ENCODE data around the gene MAN2B1.
"Not testable (repeated sequence)": the region's sequence is repeated elsewhere in the genome, so short reads cannot be mapped to it uniquely, and the experiment has no call there.

MAN2B1 gene

GRCh38 chr19:12656899-12657571 is 9.5 kb downstream of the MAN2B1 start:
- DNase-seq, result no peak

GRCh38 chr19:12655546-12655945 is 11.0 kb downstream of the MAN2B1 start:
- DNase-seq, result no peak

- DNase-seq, result no peak
These were observed 14.3 kb downstream of the MAN2B1 start for GRCh38 chr19:12652219-12652618.

- no peak for DNase-seq
These were observed 16.6 kb downstream of the MAN2B1 start for GRCh38 chr19:12649941-12650340.

DNA sequence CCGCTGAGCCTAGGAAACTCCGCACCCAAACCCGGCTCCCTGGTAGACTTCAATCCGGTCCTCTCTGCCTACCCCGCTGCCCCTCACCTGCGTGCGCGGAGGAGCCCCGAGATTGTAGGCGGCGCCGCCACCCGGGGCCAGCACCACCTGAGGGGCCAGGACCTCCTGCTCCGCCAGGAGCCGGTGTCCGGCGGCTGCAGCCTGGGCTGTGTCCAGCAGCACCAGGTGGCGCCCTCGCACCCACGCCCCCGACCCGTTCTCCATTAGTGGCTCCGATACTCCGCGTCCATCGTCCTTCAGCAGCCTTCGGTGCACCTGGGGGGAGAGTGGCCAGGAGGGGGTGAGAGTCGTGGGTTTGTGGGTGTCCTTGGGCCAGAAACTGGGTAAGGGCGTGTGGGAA is 18.5 kb downstream of the MAN2B1 start:
- no peak for DNase-seq

- no peak for DNase-seq
These were observed 19.0 kb downstream of the MAN2B1 start for GRCh38 chr19:12647490-12648071.

GRCh38 chr19:12647047-12647446 is 19.5 kb downstream of the MAN2B1 start:
- no peak for DNase-seq

DNA sequence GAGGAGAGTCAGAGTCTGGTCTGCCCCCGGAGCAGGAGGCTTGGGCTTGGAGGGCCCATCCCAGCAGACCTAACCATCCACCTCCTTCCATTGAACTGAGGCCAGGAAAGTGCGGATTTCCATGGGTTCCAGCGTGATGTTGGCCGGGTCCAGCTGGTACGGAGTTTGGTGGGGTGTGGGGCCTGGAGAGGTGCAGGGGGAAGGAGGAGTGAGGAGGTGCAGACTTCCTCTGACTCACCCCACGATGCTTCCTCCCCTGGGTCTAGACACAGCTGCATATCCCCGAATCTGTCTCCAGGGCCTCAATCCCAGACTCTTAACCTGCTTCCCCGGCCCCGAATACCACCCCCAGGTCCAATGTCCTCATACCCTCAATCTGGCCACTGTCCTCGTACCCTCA is 20.0 kb downstream of the MAN2B1 start:
- no peak for DNase-seq

GRCh38 chr19:12643716-12644115 is 22.8 kb downstream of the MAN2B1 start:
- not testable (repeated sequence) for DNase-seq

- no peak for DNase-seq
These were observed 24.0 kb downstream of the MAN2B1 start for GRCh38 chr19:12642506-12642905.

- no peak for DNase-seq
These were observed 25.1 kb downstream of the MAN2B1 start for GRCh38 chr19:12641456-12641855.

- DNase-seq, result peak; percentile 83
These were observed 26.5 kb downstream of the MAN2B1 start for GRCh38 chr19:12639901-12640613.

- DNase-seq, result no peak
These were observed 27.8 kb downstream of the MAN2B1 start for GRCh38 chr19:12638611-12639182.

GRCh38 chr19:12636631-12637030 is 29.9 kb downstream of the MAN2B1 start:
- DNase-seq, result no peak

DNA sequence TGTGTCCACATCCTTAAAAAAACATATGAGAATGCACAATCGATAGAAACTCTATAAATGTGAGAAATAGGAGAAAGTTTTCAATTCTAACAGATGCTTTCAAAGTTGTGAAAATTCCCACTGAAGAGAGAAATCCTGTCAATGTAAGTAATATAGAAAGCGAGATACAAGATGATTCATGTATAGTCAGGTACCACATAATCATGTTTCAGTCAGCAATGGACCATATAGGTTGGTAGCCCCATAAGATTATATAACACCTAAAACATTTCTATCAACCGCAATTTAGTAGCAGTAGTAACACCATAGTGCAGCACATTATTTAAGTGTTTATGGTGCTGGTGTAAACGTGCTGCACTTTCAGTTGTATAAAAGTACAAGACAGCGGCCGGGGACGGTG is 37.3 kb downstream of the MAN2B1 start:
- DNase-seq, result no peak

- no peak for DNase-seq
These were observed 38.2 kb downstream of the MAN2B1 start for GRCh38 chr19:12628040-12629022.

DNA sequence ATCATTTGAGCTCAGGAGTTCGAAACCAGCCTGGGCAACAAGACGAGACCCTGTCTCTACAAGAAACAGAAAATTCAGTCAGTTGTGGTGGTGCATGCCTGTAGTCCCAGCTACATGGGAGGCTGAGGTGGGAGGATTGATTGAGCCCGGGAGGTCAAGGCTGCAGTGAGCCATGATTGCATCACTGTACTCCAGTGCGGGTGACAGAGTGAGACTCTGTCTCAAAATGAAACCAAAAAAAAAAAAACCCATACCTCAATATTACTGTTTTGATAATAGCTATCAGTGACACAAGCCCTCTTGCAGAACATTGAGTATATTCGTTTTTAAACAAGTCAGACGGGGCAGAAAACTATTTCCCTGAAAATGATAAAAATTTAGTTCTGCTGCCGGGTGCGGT is 39.6 kb downstream of the MAN2B1 start:
- no peak for DNase-seq

- no peak for DNase-seq
These were observed 43.0 kb downstream of the MAN2B1 start for GRCh38 chr19:12623361-12624031.

DNA sequence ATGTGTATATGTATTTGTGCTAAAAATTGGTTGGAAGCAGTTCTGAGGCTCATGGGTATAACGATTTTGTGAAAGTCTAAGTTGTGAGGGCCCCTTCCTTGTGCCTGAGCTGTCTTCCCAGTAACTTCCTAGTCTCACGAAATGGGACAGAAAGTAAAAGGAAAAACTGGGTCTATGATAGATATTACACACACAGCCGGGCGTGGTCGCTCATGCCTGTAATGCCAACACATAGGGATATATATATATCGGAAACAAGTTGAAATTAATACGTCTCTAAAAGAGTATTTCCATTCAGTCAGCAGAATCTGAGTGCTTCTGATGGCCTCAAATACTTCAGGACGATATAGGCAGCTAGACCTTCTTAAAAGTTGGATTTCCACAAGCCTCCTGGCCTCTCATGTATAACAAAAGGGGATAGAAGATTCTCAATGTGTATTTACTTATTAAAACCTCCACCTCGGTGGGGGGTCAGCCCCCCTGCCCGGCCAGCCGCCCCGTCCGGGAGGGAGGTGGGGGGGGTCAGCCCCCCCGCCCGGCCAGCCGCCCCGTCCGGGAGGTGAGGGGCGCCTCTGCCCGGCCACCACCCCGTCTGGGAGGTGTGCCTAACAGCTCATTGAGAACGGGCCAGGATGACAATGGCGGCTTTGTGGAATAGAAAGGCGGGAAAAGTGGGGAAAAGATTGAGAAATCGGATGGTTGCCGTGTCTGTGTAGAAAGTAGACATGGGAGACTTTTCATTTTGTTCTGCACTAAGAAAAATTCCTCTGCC is 45.1 kb downstream of the MAN2B1 start:
- DNase-seq, result not testable (repeated sequence)

- no peak for DNase-seq
These were observed 48.9 kb downstream of the MAN2B1 start for GRCh38 chr19:12617646-12618045.

DNA sequence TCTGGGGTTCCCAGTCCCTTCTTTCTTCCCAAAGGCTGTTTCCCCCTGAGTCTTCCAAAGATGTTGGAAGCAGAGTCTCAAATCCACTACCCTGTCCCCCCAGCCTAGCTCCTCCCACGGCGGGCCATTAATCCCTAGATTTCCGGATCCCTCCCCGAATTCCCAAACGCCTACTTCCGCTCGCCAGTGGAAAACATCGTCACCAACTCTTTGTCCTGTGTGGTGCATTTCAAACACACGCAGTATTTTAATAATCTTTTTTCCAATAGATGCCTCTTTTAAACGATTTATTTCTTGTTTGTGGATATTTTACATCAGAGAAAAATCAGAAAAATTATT is 55.2 kb downstream of the MAN2B1 start:
- DNase-seq, result peak; percentile 84

Data from right forelimb (tissue), 1 donor.